ENCODE results near the gene CRACR2A.

DNA sequence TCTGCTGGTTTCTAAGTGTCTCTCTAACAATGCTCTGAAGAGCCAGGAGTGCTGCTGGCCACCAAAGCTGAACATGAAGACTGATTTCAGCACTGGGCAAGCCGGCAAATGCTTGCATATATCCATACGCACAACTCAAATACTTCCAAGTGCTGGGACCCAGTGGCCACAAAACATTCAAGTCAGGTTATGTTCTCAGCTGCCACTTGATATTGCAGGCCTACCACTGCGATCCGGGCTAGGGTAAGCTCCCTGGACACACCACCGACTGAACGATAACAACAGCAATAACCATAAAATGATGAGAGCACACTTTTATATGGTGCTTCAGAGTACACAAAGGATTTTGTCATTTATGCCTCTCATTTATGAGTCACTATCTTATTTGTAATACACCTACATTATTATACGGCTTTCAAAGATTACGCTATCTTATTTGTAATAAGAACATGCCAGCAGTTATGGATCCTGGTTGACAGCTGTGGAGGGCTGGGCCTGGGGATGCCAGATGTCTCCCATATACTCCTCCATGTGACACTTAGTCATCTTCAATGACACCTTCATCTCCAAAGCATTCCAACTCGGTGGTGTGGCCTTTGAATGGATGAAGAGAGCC lies 35.5 kb downstream of the CRACR2A start:
- TF ChIP-seq, protein P1, sequence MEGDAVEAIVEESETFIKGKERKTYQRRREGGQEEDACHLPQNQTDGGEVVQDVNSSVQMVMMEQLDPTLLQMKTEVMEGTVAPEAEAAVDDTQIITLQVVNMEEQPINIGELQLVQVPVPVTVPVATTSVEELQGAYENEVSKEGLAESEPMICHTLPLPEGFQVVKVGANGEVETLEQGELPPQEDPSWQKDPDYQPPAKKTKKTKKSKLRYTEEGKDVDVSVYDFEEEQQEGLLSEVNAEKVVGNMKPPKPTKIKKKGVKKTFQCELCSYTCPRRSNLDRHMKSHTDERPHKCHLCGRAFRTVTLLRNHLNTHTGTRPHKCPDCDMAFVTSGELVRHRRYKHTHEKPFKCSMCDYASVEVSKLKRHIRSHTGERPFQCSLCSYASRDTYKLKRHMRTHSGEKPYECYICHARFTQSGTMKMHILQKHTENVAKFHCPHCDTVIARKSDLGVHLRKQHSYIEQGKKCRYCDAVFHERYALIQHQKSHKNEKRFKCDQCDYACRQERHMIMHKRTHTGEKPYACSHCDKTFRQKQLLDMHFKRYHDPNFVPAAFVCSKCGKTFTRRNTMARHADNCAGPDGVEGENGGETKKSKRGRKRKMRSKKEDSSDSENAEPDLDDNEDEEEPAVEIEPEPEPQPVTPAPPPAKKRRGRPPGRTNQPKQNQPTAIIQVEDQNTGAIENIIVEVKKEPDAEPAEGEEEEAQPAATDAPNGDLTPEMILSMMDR (IDR thresholded peaks at IDR 0.05; ENCODE audit: low read length), result no peak
- TF ChIP-seq EZH2phosphoT487 (IDR thresholded peaks at IDR 0.05; ENCODE audit: low read length), result no peak
- TF ChIP-seq EZH2 (optimal IDR thresholded peaks at IDR 0.05; ENCODE audit: low read depth, low read length), result no peak

Data from MM.1S (cell line).